ENCODE data around the gene RNF215.

Gene RNF215

DNA sequence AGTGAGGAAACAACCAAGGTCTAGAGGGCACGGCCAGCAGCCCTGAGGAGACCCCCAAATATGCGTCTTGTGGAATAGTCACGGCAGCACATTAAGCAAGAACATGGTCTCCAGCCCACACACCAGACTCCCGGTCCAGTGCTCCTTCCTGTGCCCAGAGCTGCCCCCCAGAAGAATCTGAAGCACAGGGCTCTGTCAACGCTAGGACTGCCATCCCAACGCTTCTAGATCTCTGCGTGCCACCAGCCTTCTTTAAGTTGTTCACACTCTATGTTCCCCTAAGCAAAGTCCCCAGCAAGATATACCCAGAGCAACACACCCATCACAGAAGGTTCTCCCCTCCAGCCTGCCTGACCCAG, 6.1 kb upstream of the RNF215 start:
- no peak for DNase-seq

DNA sequence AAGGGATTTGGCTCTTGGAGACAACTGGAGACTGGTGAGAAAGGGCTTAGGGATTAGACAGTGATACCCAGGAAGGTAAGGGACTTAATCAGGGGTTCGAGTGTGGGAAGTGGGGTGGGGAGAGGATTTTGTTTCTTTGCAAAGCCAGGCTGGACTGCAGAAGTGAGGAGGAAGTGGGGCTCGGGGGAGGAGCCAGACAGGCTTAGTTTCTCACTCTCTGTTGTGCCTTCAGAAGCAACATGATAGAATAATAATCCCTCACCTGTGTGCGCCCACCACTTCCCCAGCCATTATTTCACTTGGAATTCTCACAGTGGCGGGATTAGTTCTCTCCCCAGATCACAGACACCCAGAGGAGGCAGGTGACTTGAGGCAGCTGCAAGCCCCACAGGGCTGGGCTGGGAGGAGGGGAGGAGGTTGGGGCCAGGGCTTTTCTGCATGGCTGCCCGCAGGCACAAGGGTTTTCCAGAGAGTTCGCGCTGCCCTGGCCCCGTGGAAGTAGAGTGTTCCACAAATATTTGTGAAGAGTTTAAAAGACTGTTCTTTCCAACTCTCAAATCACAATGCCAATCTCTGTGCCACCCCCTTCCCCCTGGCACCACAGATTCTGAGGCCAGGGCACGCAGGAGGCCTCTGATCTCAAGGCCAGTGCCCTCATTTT, 5.6 kb upstream of the RNF215 start:
- DNase-seq, result no peak

DNA sequence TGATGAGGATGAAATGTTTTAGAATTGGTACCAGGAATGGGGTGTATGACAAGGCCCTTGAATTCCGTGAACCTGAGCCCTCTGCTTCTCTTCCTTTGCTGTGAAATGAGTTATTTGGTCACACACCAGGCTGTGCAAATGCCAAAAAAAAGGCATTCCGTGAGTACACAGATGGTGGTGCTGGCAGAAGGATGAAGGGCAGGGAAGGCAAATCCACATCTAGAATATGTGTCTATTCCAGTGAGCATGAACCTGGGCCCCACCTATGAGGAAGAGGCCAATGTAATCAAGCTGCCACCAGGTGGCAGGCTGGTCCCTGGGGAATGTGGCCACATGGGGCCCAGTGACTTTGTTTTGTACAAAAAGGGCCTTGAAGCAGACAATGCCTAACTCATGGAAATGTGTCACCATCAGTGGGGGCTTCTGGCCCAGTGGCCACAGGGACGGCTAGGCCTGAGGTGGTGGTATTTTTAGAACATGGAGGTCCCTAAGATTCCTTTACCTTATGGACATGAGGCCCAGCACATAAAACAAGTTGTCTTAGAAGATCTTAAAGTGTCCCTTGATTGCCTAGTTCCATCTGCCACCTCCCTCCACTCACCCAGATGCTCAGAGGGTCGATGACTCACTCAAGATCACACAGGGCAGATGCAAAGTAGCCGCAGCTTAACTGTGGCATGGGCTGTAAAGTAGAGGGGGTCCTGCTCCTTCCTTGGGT, 3.9 kb upstream of the RNF215 start:
- peak; percentile 64 for DNase-seq

DNA sequence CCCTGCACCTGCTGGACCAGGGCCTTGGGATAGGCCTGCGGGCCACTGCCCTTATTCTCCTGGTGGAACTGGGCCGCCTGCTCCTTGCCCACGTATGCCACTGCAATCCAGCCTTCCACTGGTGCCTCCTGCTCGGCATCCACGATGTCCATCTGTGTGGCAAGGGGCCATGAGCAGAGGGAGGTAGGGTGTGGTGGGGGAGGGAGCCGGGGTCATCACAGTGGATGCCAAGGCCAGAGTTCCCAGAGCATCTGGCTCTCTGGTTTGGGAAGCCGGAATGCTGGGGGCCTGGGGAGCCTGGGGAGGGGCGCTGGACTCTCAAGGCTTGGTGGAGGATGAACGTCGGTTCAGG, 627 bp downstream of the RNF215 start:
- DNase-seq, result no peak

DNA sequence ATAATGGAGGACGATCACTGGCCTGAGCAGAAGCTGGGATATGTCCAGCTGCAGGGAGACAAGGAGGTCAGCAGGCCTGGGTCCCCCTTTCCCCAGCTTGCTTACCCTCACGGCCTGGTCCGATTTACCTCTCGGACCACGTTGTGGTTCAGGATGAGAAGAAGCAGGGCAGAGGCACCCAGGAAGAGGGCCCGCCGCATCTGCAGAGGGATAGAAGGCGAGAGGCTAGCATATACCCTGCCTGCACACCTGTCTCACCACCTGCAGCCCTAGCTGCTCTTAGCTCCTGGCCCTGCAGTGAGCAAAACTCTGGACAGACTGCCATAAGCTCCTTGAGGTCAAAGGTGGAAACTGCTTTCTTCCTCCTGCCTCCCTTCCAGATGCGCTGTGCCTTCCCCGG, 1.3 kb downstream of the RNF215 start:
- DNase-seq, result no peak

DNA sequence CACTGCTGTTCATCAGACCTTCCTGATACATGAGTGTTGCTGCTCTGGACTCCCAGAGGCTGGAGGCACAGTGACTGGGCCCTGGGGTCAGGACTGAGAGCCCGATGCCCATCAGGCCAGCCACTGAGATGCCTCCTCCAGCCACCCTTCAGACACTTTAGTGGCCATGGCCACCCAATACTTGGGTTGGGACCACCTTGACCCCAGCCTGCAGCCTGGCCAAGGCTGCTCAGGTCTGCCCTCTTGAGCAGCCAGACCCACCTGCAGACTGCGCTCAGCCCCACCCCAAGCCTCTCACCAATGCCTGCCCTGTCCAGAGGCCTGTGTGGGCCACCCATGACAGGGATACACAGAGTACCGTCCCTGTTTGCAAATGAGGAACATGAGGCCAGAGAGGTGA, 4.2 kb downstream of the RNF215 start:
- no peak for DNase-seq

DNA sequence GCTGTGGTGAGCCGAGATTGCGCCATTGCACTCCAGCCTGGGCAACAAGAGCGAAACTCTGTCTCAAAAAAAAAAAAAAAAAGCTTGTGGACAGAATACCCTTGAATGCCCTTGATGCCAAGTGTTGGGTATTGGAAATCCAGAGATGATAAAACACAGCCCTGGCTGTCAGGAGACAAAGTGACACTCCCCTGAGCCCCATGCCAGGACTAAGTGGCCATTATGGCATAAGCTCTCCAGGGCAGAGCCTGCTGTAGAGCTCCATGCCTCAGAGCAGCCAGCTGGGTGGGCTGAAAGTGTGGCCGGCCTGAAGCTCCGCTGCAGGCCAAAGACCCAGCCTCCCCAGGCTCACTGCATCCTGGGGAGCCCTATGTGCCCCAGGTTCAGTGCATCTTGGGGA, 4.9 kb downstream of the RNF215 start:
- DNase-seq, result no peak

DNA sequence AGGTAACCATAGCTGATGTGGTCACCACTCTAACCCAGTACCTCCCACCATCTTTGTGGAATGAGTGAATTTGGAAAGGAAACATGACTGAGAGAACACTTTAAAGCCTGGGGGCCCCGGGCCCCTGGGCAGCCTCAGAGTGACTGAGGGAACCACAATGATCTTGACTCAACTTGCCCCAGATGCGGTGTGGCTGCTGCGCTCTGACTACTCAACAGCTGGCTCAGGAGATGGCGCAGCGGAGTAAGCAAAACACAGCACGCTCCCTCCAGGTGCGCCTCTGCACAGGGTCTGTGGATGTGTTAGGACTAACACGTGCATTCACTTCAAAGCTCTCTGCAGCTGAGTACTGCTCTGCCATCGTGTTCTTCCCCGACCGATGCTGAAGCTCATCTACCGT, 5.9 kb downstream of the RNF215 start:
- DNase-seq, result no peak

DNA sequence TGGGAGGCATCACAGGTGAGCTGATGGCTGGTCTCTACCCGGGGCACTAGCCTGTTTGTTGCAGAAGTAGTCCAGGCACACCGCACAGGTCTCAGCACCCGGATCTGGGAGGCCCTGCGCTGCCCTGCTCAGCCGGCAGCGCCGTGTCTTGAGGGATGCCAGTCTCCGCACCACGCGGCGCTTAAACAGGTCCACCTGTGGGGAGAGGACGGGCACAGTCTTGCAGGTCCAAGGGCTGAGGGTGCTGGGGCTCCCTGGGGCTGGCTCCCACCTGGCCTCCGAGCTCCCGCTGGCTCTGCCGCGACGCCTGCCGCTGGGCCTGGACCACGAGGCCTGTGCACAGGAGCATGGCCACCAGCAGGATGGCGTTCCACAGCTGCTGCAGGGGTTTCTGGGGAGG, 7.2 kb downstream of the RNF215 start:
- no peak for DNase-seq

DNA sequence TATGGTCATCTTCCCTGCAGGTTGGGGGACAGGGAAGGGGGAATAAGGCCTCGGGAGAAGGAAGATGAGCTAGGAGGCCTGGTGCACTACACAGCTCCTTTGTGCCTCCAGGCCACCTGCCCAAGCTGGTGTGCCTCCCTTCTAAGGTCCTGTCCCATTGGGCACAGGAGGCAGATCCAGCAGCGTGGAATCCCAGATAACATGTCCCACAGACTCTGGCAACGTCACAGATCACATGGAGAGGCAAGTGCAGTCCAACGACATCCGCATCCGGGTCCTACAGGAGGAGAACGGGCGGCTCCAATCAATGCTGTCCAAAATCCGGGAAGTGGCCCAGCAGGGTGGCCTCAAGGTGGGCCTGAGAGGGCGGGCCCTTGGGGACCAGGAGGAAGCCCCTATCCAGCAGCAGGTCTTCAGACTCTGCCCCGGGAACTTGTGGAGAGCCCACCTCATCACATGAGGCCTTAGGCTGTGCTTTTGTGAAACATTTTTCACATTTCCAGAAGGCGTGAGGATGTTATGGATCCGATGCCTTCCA, 11.8 kb downstream of the RNF215 start:
- no peak for DNase-seq

DNA sequence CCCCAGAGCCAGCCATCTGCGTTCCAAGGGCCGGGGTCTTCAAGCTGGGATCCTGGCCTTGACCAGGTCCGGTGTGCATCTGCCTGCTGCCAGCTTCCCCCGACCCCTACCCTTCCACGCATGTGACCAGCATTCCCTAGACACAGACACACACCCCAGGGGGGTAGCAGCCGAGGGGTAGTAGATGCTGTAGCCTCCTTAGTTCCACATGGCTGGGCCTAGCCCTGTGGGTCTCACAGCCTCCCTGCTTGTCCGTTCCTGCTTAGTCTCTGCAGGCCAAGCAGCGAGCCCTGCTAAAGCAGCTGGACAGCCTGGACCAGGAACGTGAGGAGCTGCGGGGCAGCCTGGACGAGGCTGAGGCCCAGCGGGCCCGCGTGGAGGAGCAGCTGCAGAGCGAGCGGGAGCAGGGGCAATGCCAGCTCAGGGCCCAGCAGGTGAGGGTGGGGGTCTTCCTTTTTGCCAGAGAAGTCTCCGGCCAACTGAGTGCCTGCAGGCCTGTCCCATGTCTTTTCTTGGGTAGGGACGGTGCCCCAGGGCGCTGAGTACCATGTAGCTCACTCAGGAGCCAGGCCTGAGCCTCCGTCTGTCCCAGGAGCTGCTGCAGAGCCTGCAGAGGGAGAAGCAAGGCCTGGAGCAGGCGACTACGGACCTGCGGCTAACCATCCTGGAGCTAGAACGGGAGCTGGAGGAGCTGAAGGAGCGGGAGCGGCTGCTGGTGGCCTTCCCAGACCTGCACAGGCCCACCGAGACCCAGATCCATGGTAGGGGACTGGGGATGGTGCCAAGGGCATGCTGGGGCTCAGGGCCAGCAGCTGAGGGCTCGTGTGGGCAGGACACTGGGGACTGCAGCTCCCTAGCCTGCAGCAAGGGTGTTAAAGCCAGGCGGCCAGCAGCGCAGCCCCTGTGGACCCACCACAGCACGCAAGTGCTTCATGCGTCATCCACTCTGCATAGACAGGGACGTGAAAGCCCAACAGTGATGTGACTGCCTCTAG, 13.6 kb downstream of the RNF215 start:
- no peak for DNase-seq

DNA sequence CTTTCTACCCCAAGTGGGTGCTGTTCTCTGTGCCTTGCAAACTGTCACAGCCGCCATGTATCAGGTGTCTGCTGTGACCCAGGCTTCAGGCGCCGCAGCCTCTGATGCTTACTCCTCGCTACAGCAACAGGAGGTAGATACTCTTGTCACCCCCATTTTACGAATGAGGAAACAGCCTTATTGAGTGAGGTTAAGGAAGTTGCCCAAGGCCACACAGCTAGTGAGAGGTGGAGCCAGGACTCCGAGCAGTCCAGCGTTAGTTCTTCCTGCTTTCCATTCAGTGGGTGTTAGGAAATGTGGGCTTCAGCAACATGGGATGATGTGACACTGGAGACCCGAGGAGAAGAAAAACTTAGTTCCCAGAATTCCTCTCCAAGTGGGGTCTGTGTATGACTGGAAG, 14.3 kb downstream of the RNF215 start:
- peak; percentile 83 for DNase-seq

DNA sequence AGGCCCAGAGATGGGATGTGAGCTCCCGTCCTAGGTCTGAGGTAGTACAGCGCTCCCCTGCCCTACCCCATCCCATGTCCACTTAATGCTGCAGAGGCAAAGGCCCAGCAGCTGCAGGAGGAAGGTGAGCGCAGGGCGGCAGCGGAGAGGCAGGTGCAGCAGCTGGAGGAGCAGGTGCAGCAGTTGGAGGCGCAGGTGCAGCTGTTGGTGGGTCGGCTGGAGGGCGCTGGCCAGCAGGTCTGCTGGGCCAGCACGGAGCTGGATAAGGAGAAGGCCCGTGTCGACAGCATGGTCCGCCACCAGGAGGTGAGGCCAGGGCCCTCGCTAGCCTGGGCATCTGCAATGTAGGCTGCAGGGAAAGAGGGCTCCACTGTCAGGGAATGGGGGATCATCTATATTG, 15.2 kb downstream of the RNF215 start:
- DNase-seq, result no peak

DNA sequence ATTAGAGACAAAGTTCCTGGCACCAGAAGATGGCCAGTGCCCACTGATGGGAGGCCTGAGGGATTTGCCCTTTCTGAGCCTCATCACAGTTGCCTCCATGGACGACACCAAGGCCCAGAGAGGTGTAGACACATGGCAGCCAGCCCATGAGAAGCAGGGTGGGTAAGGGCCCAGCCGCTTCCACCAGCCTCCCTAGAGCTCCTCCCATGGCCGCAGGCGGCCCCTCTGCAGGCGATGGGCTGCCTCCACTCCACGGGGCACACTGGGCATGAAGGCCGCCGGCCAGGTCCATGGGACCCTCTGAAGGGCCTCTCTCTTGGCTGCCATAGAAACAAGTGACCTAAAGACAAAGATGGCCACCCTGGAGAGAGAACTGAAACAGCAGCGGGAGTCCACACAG, 15.9 kb downstream of the RNF215 start:
- DNase-seq, result no peak

DNA sequence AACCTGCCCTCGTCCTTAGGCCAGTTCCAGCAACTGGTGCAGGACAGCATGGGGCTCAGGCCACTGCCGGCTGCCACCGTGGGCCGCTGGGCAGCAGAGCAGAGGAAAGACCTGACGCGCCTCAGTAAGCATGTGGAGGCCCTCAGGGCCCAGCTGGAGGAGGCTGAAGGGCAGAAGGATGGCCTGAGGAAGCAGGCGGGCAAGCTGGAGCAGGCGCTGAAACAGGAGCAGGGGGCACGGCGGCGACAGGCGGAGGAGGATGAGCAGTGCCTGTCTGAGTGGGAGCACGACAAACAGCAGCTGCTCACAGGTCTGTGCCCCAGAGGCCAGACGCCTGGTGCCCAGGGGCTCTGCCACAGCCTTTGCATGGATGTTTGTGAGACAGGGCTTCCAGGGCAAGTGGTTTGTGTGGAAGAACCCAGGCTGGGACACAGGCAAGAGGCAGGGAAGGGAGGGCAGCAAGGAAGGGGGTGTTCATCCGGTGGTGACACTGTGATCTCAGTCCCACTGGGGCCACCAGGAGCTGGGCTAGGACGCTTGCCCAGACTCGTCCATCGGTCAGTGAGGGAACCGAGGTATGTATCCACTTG, 16.5 kb downstream of the RNF215 start:
- DNase-seq, result no peak

DNA sequence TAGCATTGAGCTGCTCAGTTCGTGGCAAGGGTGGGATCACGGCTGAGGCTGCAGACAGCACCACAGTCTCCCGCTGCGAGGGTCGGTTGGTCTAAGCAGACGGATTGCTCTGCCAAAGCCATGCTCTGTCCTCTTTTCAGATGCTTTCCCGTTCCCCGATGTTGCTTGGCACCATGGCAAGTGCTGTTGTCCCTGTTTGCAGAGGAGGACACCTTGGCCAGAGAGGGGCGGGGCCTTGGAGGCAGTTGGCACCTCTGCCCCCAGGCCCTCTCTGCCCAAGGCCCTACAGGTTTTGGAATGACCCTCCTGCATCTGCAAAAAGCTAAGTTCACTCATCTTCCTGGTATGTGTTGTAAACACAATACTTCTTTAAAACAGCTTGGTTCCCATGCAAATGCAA, 18.8 kb downstream of the RNF215 start:
- no peak for DNase-seq

DNA sequence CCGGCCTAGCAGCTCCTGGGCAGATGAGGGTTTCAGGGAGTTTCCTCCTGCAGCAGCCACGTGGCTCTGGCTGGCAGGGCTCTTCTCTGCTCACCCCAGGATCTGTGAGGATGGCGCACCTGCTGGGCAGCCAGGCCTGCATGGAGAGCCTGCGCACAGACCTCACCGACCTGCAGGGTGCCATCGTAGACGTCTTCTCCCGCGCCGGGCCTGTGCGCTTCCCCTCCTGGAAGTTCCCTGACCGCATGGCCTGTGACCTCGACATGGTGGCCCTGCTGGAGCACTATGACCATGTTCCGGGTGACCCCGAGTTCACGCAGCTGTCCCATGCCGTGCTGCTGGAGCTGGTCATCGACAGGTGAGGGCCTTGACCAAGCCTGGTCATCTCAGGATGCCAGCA, 21.3 kb downstream of the RNF215 start:
- DNase-seq, result no peak

DNA sequence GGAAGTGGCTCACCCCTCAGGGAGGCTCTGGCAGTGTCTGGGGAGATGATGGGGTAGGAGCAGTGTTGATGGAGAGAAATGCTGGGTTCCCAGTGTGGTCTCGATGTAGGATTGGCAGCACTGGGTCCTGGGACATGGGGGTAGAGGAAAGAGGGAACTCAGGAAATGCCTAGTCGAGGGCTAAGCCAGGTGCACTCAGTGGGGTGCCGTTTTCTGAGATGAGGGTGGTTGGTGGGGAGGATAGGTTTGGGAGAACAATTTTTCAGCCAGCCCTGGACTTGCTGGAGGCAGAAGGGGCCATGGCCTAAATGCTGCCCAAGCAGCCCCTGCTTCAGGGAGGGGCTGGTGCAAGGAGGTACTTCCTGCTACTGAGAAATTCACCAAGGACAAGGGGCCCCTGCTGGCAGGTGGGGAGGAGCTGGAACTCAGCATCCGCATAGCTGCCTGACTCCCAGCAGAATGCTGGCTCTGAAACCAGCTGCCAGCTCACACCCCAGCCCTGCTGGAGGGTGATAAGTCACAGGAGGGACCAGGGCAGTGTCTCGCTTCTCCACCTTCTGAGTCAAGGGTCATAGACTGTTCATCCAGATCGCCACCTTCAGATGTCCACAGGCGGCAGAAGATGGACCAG, 24.4 kb downstream of the RNF215 start:
- no peak for DNase-seq

DNA sequence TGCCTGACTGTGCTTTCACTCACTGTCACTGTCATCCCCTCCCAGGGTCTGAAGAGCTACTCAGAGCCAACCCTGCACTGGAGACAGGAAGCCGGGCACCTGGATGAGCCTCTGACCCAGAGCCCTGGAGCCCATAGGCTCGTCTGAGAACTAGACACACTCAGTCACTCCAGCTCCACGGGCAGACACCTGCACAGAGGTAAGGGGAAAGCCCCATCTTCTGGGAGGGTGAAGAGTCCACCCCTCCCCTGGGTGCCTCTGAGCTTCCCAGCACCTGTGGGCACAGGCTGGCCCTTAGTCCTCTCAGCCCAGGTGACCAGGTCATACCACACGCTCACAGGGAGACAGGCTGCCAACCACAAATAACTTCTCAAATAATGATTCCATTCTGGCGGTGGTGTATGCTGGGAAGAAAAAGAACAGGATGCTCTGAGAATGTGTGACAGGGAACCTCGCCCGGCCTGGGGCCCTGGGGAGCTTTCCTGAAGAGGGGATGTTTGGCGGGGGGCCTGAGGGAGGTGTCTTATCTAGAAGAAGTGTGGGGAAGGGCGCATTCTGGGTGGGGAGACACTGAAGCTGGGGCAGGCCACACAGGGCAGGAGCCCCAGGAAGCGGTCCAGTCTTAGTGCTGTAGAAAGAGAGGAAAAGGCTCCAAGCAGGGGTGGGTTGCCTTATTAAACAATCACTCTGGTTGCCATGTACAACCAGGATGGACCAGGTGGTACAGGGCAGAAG, 25.1 kb downstream of the RNF215 start:
- DNase-seq, result no peak

DNA sequence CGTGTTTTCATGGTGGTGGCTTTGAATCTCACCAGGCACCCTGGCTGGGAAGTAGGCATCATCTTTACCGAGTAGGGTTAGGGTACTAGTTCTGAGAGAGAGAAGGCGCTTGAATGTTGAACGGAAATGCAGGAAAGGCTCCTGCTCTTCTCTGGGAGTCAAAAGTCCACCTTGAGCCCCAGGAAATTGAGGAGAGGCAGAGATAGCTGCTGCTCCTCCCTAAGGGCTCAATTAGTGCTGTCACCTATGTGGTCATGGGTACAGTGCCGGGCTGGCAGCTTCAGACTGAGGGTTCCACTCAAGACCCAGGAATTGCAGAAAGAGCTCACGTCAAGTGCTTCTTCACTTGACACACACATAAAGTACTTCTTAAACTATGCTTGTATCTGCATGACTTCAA, 28.7 kb downstream of the RNF215 start:
- DNase-seq, result no peak

DNA sequence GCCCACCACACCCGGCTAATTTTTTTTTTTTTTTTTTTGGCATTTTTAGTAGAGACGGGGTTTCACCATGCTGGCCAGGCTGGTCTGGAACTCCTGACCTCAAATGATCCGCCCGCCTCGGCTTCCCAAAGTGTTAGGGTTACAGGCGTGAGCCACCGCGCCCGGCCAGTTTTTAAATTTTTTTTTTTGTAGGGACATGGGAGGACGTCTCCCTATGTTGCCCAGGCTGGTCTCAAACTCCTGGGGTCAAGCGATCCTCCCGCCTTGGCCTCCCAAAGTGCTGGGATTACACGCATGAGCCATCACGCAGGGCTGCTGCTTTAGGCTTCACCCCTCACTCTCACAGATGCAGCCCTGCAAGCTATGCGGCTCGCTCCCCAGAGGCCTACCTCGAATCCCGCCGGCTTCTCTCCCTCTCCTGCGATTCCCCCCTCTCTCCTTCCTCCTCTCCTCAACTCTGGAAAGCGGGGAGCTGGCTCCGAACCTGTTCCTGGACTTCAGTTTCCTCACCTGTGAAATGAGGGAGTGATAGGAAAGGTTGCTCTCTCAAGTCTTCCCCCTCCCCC, 29.5 kb downstream of the RNF215 start:
- DNase-seq, result no peak

DNA sequence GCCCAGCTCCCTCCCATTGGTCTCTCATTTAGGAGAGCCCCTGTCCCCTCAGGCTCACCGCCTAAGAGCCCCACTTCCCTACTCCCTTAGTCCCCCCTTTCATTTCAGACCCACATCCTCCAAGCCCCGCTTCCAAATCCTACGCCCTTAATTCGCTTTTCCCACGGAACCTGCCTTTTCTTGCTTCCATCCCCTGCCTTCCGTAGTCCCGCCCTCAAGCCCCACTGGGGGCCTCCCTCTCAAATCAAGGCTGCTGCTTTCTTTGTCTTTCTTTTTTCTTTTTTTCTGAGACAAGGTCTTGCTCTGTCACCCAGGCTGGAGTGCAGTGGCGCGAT, 30.0 kb downstream of the RNF215 start:
- no peak for DNase-seq

All from GF-D8 (cell line).